IPS DF 6.9 (cell line): ENCODE data around the gene WDR7.

ENCODE experiments used
- DNase-seq: peaks from one replicate; pipeline ENCODE4 v3.0.0-alpha.2; 2013; ENCODE audit warnings: low read depth, low spot score
- H3K27ac ChIP-seq: one replicate; pipeline ENCODE4 v1.5.1; 2013; ENCODE audit warnings: low read length, control low read depth
- H3K27me3 ChIP-seq: 2 replicates; pipeline ENCODE4 v1.6.1; 2013; ENCODE audit warnings: mild to moderate bottlenecking, low read length; ENCODE audit not compliant: control insufficient read depth, insufficient read depth
- H3K36me3 ChIP-seq: 2 replicates; pipeline ENCODE4 v1.6.1; 2013; ENCODE audit warnings: low read length; ENCODE audit not compliant: control insufficient read depth, insufficient read depth
- H3K4me1 ChIP-seq: 2 replicates; pipeline ENCODE4 v1.6.1; 2013; ENCODE audit warnings: low read length; ENCODE audit not compliant: control insufficient read depth, insufficient read depth
- H3K4me3 ChIP-seq: 2 replicates; pipeline ENCODE4 v1.5.1; 2013; ENCODE audit warnings: mild to moderate bottlenecking, low read length
- H3K9me3 ChIP-seq: 2 replicates; pipeline ENCODE4 v1.6.1; 2013; ENCODE audit warnings: low read length, inconsistent platforms; ENCODE audit not compliant: control insufficient read depth, insufficient read depth
- WGBS: extraction: QIAGEN DNeasy Blood & Tissue Kit; methylation state at CpG from one replicate; pipeline ENCODE4 v1.1.7; 2013; ENCODE audit warnings: mixed read lengths, missing lambda C conversion rate; ENCODE audit not compliant: insufficient read length, insufficient coverage; 5-methylcytosine and 5-hydroxymethylcytosine counted together

WDR7 gene

DNA sequence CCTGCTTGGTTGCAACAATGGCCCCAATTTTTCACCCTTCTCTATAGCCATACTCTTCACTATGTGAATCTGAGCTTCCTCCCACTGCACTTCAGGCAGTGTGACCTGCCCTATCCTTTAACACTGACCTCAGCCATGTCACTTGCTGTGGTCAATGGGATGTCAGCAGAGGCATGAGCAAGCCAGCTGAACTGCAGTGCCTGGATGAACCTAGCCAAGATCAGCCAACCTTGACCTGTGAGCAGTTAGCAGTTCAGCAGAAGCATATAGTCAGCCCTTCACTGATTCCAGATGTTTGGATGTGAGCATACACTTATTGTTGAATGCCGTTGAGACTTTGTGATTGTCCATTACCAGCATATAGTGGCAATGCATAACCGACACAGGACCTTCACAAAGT is 432.3 kb downstream of the WDR7 start:
- no CpG with 5 or more reads among the region's 2 CpGs for WGBS
- Histone ChIP-seq H3K4me3 (no peak overlapping the region), H3K9me3 (no peaks in the 10 kb centered on the region), H3K36me3 (no peaks in the 10 kb centered on the region), H3K27me3 (no peaks in the 10 kb centered on the region), H3K27ac (no peak overlapping the region), H3K4me1 (0 out of 2 replicates have a peak, but pooled peaks cover 2% of the 10 kb centered on the region)
- DNase-seq: no peak

DNA sequence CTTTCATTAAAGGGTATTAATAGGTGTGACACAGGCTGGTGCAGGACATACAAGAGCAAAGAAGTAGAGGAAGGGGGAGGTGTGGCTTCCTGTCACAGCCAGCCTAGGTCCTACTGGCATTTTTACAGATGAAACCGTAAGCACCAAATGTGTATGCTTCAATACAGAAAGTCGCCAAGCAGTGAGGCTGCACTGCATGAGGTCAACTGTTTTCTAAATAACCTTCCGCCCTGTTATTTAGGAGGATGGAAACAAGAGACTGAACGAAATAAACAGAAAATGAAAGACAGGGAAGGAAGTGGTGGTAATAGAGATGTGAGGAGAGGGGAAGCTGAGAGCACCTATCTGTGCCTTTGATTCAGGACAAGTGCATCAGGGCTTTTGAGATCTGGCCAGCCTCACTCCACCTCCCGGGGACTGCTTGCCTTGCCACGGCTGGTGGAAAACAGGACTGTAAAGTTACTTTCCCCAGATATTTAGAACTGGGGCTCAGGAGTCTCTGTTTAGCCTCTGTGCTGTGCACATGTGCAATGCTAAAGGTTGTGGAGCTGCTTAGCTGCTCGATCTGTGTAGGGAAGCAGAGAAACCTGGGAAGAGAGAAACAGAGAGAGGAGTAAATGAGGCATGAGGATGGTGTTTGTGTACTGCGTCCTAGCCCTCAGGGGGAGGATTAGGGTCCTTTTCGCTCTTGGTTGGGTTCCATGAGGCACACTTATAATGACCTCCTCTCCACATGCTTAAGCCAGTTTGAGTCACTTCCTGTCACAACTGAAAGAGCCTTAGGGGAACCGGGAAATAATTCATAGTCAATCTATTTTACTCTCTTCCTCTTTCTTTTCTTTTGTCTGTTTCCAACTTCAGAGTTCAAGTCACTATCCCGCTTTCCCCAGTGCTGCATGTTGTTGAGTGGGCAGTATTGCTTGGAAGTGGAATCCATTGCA is 433.4 kb downstream of the WDR7 start:
- no CpG with 5 or more reads among the region's 11 CpGs for WGBS
- H3K36me3 ChIP-seq: no peaks in the 10 kb centered on the region
- DNase-seq: no peak
- no peak overlapping the region for H3K4me3 ChIP-seq
- H3K27me3 ChIP-seq: no peaks in the 10 kb centered on the region
- H3K4me1 ChIP-seq: 0 out of 2 replicates have a peak, but pooled peaks cover 2% of the 10 kb centered on the region
- H3K27ac ChIP-seq: no peak overlapping the region
- no peaks in the 10 kb centered on the region for H3K9me3 ChIP-seq

DNA sequence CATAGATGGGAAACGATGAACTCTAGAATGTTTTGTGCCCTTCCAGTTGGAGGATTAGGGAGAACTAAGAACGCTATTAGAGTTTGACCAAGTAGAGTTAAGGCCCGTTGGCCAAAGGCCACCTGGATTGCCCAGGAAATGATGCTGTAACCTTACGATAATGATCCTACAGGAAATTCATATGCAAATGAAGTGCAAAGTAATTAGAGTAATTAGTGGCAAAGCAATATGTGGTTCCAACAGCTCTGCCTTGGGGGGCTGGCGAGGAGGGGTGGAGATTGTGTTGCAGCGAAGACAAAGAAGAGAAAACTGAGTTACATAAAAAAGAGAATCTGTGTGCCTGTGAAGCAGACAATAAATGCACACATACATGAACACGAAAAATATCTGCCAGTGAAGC is 434.2 kb downstream of the WDR7 start:
- WGBS: no CpG with 5 or more reads among the region's 7 CpGs
- DNase-seq: no peak
- Histone ChIP-seq H3K36me3 (no peaks in the 10 kb centered on the region), H3K9me3 (no peaks in the 10 kb centered on the region), H3K27me3 (no peaks in the 10 kb centered on the region), H3K4me1 (0 out of 2 replicates have a peak, but pooled peaks cover 2% of the 10 kb centered on the region), H3K27ac (no peak overlapping the region), H3K4me3 (no peak overlapping the region)

DNA sequence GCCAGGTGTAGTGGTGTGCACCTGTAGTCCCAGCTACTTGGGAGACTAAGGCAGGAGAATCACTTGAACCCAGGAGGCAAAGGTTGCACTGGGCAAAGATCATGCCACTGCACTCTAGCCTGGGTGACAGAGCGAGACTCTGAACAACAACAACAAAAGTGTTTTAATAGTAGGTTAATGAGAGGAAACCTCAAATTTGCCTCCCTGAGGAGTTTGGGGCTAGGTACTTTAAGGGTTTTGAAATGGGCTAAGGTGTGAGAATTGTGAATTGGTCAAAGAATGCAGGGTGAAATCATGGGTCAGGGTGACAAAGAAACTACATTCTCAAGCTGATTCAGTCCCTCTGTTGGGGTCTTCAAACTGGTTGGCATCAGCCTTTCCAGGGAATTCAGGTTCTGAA is 435.0 kb downstream of the WDR7 start:
- no peaks in the 10 kb centered on the region for H3K36me3 ChIP-seq
- H3K9me3 ChIP-seq: no peaks in the 10 kb centered on the region
- DNase-seq: no peak
- WGBS: no CpG with 5 or more reads among the region's 1 CpG
- H3K4me3 ChIP-seq: no peak overlapping the region
- H3K27ac ChIP-seq: no peak overlapping the region
- 0 out of 2 replicates have a peak, but pooled peaks cover 2% of the 10 kb centered on the region for H3K4me1 ChIP-seq
- H3K27me3 ChIP-seq: no peaks in the 10 kb centered on the region
